Fibroblast of the conjunctiva (primary cell): ENCODE measurements around the gene MYL5.
"Not testable (repeated sequence)": the region's sequence is repeated elsewhere in the genome, so short reads cannot be mapped to it uniquely, and the experiment has no call there.

Experiments
- DNase-seq: peaks from one replicate; pipeline ENCODE4 v3.0.0-alpha.2; 2010; ENCODE audit warnings: low read depth

The MYL5 gene

DNA sequence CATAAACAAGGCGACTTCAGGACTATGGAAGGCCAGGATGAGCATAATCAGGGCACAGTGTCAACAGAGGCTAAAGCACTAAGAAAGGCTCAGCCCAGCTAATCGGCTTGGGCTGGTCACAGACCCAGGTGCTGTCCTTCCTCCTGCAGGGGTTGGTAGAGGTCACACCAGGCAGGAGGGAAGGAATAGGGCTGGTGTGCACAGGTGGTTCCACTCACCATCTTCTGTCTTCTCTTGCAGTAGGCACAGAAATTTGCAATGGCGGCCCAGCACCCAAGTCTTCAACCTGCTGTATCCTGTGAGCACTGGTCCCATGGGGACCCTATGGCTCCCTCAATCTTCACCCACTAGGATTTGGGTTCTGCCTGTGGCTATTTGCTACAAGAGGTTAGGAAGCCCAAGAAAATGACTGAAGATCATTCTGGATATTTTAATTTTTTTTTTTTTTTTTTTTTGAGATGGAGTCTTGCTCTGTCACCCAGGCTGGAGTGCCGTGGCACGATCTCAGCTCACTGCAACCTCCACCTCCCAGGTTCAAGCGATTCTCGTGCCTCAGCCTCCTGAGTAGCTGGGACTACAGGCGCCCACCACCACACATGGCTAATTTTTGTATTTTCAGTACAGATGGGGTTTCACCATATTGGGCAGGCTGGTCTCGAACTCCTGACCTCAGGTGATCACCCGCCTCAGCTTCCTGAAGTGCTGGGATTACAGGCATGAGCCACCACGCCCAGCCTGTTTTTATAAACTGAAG lies 4.4 kb upstream of the MYL5 start:
- not testable (repeated sequence) for DNase-seq

DNA sequence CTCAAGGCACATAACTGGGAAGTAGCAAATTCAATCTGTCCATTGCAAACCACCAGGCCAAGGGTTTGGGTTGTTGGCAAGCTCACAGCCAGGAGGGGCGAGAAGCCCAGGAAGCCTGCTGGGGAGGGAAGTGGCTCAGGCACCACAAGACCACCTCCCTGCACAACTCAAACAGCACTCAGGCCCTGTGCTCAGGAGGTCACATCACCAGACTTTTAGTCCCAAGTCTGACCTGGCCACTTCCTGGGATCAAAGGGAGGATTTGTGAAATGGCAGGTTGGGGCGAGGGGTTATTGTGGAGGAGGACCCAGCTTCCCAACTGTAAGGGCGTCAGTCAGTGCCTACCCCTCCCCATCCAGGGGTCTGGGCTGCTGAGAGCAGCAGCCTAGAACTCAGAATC lies 2.6 kb upstream of the MYL5 start:
- no peak for DNase-seq

DNA sequence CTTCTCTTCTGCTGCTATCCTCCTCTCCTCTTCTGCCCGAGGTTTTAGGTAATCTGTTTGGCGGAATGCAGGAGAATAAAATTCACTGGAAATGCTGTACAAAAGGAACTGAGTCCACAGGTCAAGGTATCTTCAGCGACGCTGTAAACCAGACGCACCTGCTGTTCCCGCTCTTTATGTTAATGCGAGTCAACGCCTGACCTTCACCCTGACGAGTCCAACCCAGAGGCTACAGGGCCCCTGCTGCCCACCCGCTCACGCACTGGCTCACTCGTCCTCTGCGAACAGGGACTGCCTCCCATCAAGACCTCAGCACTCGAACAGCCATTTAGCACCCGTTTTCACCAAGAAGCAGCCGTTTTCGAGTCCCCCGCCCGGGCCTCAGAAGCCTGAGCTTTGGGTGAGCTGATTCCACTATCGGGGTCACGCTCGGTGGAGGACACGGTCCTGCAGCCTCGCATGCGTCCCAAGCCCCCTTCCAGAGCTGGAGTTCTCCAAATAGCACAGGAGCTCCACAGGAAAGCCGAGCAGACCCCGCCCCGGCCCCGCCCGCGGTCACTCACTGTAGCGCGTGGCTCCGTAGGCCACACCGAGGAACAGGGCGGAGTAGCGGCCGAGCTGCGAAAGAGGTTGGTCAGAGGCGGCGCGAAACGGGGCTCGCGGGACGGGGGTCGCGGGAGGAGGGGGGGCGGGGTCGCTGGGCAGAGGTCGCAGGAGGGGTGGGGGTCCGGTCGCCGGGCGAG lies 822 bp upstream of the MYL5 start:
- no peak for DNase-seq

DNA sequence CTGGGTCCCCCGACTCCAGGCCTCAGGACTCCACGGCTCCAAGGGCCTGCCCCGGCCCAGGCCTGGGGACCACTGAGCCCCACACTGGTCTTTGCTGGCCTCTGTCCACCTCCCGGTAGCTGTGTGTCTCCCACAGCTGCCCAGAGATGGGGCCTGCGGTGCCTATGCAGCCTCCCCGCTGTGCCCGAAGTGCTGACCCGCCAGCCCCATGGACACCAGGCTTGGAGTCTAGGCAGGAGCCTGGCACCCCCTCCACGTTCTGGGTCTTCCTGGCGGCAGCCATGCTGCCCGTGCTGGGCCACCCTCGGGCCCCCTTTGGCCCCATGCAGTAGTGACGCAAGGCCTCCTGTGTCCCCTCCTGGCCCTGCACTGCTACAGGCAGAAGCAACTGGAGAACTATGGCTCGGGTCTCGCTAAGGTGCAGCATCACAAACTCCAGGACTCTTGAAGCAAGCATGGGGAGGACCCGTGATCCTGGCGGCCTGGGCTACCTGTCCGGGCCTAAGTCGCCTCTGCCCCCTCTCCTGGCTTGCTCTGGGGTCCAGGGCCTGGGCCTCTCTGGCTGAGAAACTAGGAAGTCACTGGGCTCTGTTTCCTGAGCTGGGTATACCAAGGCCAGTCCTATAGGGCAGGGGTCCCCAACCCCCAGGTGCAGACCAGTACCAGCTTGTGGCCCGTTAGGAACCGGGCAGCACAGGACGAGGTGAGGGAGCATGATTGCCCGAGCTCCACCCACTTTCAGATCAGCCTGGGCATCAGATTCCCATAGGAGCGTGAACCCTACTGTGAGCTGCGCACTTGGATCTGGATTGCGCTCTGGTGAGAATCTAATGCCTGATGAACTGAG lies 917 bp downstream of the MYL5 start:
- no peak for DNase-seq

DNA sequence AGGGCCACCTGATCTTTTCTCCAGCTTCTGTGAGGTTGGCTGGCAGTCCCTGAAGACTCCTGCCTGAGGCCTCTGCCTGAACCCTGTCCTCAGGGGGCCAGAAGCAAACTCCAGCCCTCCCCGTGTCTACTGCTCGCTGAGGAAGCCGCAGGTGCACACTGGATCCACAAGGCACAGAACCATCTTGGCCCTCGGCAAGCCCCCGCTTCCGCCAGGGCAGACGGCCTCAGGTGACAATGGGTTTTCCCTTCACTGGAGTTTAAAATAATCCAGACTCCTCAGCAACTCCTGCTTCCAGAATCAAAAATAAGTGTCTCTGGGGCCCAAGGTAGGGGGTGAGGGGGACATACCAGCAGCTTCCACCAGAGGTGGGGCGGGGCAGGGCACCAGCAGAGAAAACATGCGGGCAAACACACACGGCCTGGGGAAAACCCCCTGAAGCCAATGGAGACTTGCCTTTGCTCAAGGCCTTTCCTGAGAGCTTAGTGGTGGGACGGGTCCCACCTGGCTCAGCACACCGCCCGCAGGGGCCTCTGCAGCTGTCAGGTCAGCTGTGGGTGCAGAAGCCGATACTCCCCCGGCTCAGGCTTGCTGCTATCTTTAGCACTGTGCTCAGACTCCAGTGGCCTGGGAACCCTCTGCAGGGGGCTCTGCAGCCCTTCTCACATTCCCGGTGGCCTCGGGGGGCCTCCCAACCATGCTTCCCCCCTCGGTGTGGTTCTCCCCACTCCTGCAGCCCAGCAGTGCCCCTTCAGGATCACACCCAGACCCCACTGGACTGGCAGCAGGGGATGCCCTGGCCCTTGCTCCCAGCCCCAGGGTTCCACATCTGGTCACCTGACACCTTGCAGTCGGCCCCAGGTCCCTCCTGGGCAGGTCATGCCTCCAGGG lies 1.9 kb downstream of the MYL5 start:
- no peak for DNase-seq

- DNase-seq = no peak
These were observed 2.5 kb downstream of the MYL5 start for GRCh38 chr4:676871-677235.

GRCh38 chr4:677431-678293 lies 3.3 kb downstream of the MYL5 start:
- no peak for DNase-seq

- no peak for DNase-seq
These were observed 4.2 kb downstream of the MYL5 start for GRCh38 chr4:678331-679103.

DNA sequence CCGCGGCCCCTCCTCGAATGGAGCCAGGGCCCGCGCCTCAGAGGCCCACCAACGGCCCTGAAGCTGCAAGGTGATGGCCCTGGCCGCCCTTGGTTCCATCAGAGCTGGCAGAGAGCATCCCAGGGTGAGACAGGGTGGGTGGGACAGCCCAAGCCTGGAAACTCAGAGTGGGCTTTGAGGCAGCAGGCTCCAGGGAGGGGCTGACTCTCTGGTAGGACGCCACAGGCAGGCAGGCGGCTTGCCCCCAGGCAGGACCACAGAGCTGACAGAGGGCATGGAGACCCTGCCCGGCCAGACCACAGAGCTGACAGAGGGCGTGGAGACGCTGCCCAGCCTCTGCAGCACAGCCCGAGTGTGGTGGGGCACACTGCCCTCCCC lies 4.8 kb downstream of the MYL5 start:
- no peak for DNase-seq

DNA sequence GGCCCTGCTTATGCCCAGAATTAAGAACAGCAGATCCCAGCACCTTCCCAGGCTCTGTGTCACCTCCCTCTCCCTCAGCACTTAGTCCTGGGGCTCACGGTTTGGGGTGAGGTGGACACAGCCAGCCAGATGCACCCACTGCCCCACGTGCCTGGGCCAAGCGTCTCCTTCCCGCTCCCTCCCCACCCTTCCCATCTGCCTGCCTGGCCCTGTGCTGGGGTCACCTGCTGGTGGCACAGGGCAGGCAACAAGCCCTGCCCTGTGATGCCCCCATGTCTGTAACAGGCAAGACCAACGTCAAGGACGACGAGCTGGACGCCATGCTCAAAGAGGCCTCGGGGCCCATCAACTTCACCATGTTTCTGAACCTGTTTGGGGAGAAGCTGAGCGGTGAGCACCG lies 5.3 kb downstream of the MYL5 start:
- DNase-seq = no peak

DNA sequence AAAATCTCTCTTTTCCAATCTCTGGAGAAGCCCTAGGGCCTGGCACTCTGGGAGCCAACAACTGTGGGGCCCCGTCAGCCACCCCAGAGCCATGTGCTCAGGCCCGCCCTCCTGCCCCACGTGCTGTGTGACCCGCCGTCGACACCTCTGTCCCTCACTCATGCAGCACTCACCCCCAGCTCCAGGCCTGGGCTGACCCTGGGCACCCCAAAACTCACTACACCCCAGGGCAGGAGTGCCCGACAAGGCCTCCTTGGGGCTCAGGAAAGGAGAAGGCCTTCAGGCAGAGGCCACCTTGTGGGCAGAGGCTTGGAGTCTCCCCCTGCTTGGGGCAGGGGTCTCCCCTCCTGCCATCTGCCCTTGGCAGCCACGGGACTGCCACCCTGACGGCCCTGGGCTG lies 5.7 kb downstream of the MYL5 start:
- no peak for DNase-seq

- no peak for DNase-seq
These were observed 6.2 kb downstream of the MYL5 start for GRCh38 chr4:680551-680927.

GRCh38 chr4:680928-681645 lies 6.7 kb downstream of the MYL5 start:
- DNase-seq = no peak

DNA sequence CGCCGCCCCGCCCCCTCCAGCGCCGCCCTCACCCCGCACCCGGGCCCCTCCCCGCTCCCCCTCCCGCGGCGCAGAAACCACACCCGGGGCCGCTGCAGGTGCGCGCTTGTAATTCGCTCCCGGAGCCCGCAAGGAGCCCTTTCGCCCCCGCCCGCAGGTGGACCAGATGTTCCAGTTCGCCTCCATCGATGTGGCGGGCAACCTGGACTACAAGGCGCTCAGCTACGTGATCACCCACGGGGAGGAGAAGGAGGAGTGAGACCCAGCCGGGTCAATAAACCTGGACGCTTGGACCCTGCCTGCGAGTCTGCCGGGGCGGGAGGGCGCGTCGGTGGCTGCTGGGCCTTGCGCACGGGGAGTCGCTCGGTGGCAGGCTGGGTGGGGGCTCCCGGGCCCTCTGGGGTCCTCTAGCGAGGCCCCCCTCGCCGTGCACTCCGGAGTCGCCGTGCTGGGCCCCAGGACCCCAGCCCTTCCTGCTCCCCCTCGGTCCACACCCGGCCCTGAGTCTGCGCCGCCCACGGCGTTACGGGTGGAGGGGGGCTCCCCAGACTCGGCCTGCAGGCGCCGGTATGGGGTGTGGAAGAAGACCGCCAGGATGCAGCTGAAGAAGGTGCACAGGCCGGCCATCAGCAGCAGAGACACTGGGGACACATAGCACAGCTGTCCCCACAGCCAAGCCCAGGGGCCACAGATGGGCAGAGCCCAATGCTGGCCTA lies 7.6 kb downstream of the MYL5 start:
- no peak for DNase-seq

DNA sequence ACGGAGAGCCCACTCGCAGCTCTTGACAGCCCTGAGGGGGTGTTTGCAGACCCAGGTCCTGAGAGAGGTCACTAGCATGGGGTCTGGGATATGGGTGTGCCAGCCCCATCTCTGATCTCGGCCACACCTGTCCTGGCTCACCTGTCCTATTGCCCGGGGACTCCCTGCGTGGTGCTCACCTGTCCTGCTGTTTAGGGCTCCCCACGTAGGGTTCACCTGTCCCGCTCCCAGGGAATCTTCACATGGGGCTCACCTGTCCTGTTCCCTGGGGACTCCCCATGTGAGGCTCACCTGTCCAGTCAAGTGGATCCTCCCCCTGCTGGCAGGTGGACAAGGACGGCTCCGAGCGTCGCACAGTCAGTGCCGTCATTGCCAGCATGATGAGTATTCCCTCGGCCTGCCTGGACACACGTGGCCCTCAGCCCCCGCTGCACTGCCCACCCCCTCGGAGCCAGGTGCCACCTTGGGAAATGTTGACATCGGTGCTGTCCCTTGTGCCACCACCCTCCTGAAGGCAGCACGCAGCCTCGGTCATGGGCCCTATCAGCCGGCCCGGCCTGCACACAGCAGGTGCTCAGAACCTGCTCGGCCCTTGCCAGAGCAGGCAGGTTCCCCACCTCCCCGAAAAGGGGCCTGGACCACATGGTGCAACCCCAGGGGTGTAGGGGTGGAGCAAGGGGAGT lies 8.3 kb downstream of the MYL5 start:
- DNase-seq = no peak

DNA sequence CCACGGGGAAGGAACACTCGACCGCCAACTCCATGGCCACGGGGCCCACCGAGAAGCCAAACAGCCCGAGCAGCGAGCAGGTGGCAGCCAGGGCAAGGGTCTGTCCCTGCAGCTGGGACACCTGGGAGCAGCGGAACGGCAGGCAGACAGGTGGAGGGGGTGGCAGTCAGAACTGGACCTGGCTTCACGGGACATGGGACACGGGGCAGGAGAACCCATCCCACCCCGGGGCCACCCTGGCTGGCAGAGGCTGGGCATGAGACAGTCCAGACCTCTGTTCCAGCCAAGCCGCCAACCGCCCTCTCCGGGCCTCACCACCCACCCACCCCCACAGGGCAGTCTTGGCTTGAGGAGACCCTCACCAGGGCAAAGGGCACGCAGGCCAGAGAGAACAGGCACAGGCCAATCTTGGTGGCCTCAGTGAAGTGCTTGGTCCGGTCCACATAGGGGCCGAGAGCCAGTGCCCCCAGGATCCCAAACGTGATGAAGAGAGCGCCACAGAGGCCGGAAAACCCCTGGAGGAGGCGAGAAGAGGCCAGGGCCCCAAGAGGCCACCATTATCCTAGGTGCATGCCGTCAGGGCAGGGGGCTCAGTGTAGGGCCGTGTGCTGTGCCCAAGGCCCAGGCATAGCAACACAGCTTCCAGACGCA lies 9.0 kb downstream of the MYL5 start:
- DNase-seq = no peak

DNA sequence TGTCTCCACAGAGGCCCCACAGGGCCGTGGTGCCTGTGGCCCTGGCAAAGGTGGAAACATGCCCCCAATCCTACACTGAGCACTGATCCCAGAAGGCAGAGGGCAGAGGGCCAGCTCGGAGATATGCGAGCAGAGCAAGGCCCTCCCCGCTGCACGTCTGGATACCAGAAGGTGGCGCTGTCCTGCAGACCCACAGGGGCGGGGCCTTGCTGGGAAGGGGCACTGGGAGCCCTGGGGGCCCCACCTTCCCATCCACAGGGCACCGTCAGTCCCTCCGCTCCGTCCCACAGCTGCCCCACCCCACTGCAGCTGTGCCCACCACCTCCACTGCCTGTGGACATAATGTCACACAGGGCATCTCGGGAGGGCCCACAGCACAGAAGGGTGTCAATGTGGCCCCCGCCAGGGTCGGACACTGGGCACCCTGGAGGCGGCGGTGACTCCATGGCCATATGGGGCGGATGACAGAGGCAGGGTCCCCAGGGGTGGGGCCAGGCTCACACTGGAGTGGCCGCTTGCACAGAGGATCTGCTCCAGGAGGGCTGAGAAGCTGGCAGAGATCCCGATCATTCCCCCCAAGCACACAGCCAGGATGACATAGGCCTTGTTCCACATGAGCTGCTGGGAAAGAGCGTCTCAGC lies 9.8 kb downstream of the MYL5 start:
- peak; percentile 49 for DNase-seq
